ENCODE data around the gene NCCRP1. TPM values are rescaled to one million over a fixed set of nuclear protein-coding genes. Genes with fewer than 3 reads are reported as not detected.
A peak's percentile ranks its signal among the peaks of the same experiment; 100 is the strongest.

The NCCRP1 gene
- total RNA-seq, 1 donor from 2014 or later = not detected

- DNase-seq = peak; percentile 7
These were observed 51.2 kb downstream of the NCCRP1 start for GRCh38 chr19:39247701-39248664.

- no peak for DNase-seq
These were observed 52.0 kb downstream of the NCCRP1 start, which contains the start of gene IFNL4 for GRCh38 chr19:39248806-39249205. Gene IFNL4, minus strand, starts transcription at chr19:39248856.

GRCh38 chr19:39251081-39251480 lies 54.3 kb downstream of the NCCRP1 start:
- DNase-seq = no peak

Other genes with a start within 250 kb of the NCCRP1 start
- 15.6 and 17.9 TPM in 2 replicates for gene FBXO17, start 221.2 kb upstream of the NCCRP1 start, total RNA-seq
- 0.98 and 1.5 TPM in 2 replicates for gene FBXO27, start 164.4 kb upstream of the NCCRP1 start, total RNA-seq
- 0.19 TPM in 1 of 2 replicates, not detected in the other for gene ACP7, start 112.6 kb upstream of the NCCRP1 start, total RNA-seq
- 5.8 and 17.4 TPM in 2 replicates for gene PAK4, start 71.2 kb upstream of the NCCRP1 start, total RNA-seq
- not detected in 2 replicates for gene SYCN, start 7.3 kb downstream of the NCCRP1 start, total RNA-seq
- not detected in 2 replicates for gene IFNL3, start 48.0 kb downstream of the NCCRP1 start, total RNA-seq
- 0.05 TPM in 1 of 2 replicates, not detected in the other for gene IFNL4, start 51.9 kb downstream of the NCCRP1 start, total RNA-seq
- not detected in 2 replicates for gene IFNL2, start 71.4 kb downstream of the NCCRP1 start, total RNA-seq
- not detected in 2 replicates for gene IFNL1, start 99.4 kb downstream of the NCCRP1 start, total RNA-seq
- 0.51 and 0.84 TPM in 2 replicates for gene LRFN1, start 123.9 kb downstream of the NCCRP1 start, total RNA-seq
- gene GMFG, start 139.1 kb downstream of the NCCRP1 start, total RNA-seq = 89.9 and 196 TPM in 2 replicates
- 32.2 and 55.7 TPM in 2 replicates for gene SAMD4B, start 145.5 kb downstream of the NCCRP1 start, total RNA-seq
- gene PAF1, start 194.1 kb downstream of the NCCRP1 start, total RNA-seq = 29.5 and 34.2 TPM in 2 replicates
- 10.7 and 22.5 TPM in 2 replicates for gene MED29, start 194.4 kb downstream of the NCCRP1 start, total RNA-seq
- 1.0 and 2.4 TPM in 2 replicates for gene ZFP36, start 209.9 kb downstream of the NCCRP1 start, total RNA-seq
- gene PLEKHG2, start 215.7 kb downstream of the NCCRP1 start, total RNA-seq = 13.6 and 22.1 TPM in 2 replicates
- 49.0 and 115 TPM in 2 replicates for gene RPS16, start 239.0 kb downstream of the NCCRP1 start, total RNA-seq
- 35.4 and 67.2 TPM in 2 replicates for gene SUPT5H, start 248.6 kb downstream of the NCCRP1 start, total RNA-seq

Data from dermis blood vessel endothelial cell (primary cell).